SK-N-SH (cell line): ENCODE data around the gene ENKUR. TPM values are rescaled to one million over a fixed set of nuclear protein-coding genes. Genes with fewer than 3 reads are reported as not detected.
"Not testable (repeated sequence)": the region's sequence is repeated elsewhere in the genome, so short reads cannot be mapped to it uniquely, and the experiment has no call there.

ENCODE experiments used
- CTCF ChIA-PET: fragments of 300-600, 350-600 bp; formaldehyde crosslinking; extraction: SDS; loops from one replicate; lab custom pipeline; 2021; lab: Yijun Ruan, JAX
- POLR2A ChIA-PET: fragments of 350-600 bp; sonication (Branson Sonifier 250); formaldehyde crosslinking; extraction: SDS; loops from one replicate; lab custom pipeline; 2020; ENCODE audit warnings: antibody characterized with exemption, inconsistent platforms; lab: Yijun Ruan, JAX
- DNase-seq: peaks from one replicate; pipeline ENCODE4 v3.0.0; 2012
- H2AFZ ChIP-seq: fragments of 200-600 bp; sonication (generic); 2 replicates; pipeline ENCODE4 v1.8.1; 2016; ENCODE audit warnings: antibody characterized with exemption, mild to moderate bottlenecking, low read depth
- H3F3A ChIP-seq: fragments of 200-600 bp; sonication (generic); replicated peaks from 2 replicates; pipeline ENCODE3; 2016; ENCODE audit warnings: antibody characterized with exemption, mild to moderate bottlenecking; ENCODE audit not compliant: insufficient read depth
- H3K27ac ChIP-seq, 2 experiments: fragments of 200-500 bp in 1 of 2; fragments of 200-600 bp in 1 of 2; sonication (Bioruptor generic) in 1 of 2; sonication (generic), shearing (Covaris generic) in 1 of 2; 2 replicates each; pipeline versions ENCODE4 v1.5.1 to v1.6.1; 2014 to 2016; ENCODE audit warnings: low read depth in 2 of 2, inconsistent platforms in 1 of 2, low read length in 1 of 2, mild to moderate bottlenecking in 1 of 2, mixed read lengths in 1 of 2
- H3K27me3 ChIP-seq: fragments of 200-600 bp; sonication (generic), shearing (Covaris generic); 2 replicates; pipeline ENCODE4 v1.6.1; 2016; ENCODE audit warnings: mixed run types; ENCODE audit not compliant: insufficient read depth
- H3K36me3 ChIP-seq, 2 experiments: fragments of 200-500 bp in 1 of 2; fragments of 200-600 bp in 1 of 2; sonication (Bioruptor generic) in 1 of 2; sonication (generic) in 1 of 2; replicated peaks in 1 of 2; 2 replicates each; pipeline versions ENCODE3 to v1.5.1; 2014 to 2016; ENCODE audit warnings: low read length in 1 of 2, mild to moderate bottlenecking in 1 of 2; ENCODE audit not compliant: insufficient read depth in 2 of 2, control insufficient read depth in 1 of 2
- H3K4me1 ChIP-seq, 2 experiments: fragments of 200-500 bp in 1 of 2; fragments of 200-600 bp in 1 of 2; sonication (Bioruptor generic) in 1 of 2; sonication (generic), shearing (Covaris generic) in 1 of 2; 2 replicates each; pipeline versions ENCODE4 v1.5.1 to v1.6.1; 2014 to 2016; ENCODE audit warnings: low read depth in 1 of 2, low read length in 1 of 2, mixed run types in 1 of 2; ENCODE audit not compliant: insufficient read depth in 2 of 2, control insufficient read depth in 1 of 2
- H3K4me2 ChIP-seq: fragments of 200-600 bp; sonication (generic), shearing (Covaris generic); 2 replicates; pipeline ENCODE4 v1.6.1; 2017; ENCODE audit warnings: mixed run types
- H3K4me3 ChIP-seq, 2 experiments: fragments of 200-500 bp in 1 of 2; fragments of 200-600 bp in 1 of 2; sonication (Bioruptor generic) in 1 of 2; sonication (generic), shearing (Covaris generic) in 1 of 2; 2 replicates each; pipeline versions ENCODE4 v1.5.1 to v1.8.1; 2014 to 2016; ENCODE audit warnings: low read depth in 2 of 2, inconsistent platforms in 1 of 2, low read length in 1 of 2, mild to moderate bottlenecking in 1 of 2, mixed read lengths in 1 of 2, moderate library complexity in 1 of 2
- H3K79me2 ChIP-seq: fragments of 200-600 bp; sonication (generic); 2 replicates; pipeline ENCODE4 v1.8.1; 2017; ENCODE audit warnings: mild to moderate bottlenecking; ENCODE audit not compliant: insufficient read depth
- H3K9ac ChIP-seq: fragments of 200-600 bp; sonication (generic); 2 replicates; pipeline ENCODE4 v1.6.1; 2017; ENCODE audit warnings: mixed run types
- H3K9me2 ChIP-seq: fragments of 200-600 bp; sonication (generic); 2 replicates; pipeline ENCODE4 v1.6.1; 2017; ENCODE audit warnings: mixed run types
- H3K9me3 ChIP-seq: fragments of 200-600 bp; sonication (generic); 2 replicates; pipeline ENCODE4 v1.6.1; 2017; ENCODE audit warnings: mixed run types, mild to moderate bottlenecking, moderate library complexity
- H4K20me1 ChIP-seq: fragments of 200-600 bp; sonication (generic); 2 replicates; pipeline ENCODE4 v1.6.1; 2017; ENCODE audit warnings: mild to moderate bottlenecking, mixed run types; ENCODE audit not compliant: insufficient read depth
- CHD2 ChIP-seq: fragments of 150-350 bp; IDR thresholded peaks from 2 replicates; pipeline ENCODE4 v1.6.1; 2018; ENCODE audit warnings: low read length; ENCODE audit not compliant: partially characterized antibody
- EP300 ChIP-seq, 2 experiments: IDR thresholded peaks; 2 replicates each; pipeline versions ENCODE4 v1.4.0 to v1.6.1; 2012; ENCODE audit warnings: borderline replicate concordance in 1 of 2, low read depth in 1 of 2, low read length in 1 of 2
- GABPA ChIP-seq: IDR thresholded peaks from 2 replicates; pipeline ENCODE4 v1.4.0; 2012; ENCODE audit warnings: low read depth, mild to moderate bottlenecking
- RCOR1 ChIP-seq: fragments of 150-350 bp; IDR thresholded peaks from 2 replicates; pipeline ENCODE4 v1.6.1; 2017; ENCODE audit warnings: antibody characterized with exemption, low read length
- RFX5 ChIP-seq: IDR thresholded peaks from 2 replicates; pipeline ENCODE4 v1.6.1; 2012; ENCODE audit warnings: mild to moderate bottlenecking, improper control_type of control experiment, low read length
- RXRA ChIP-seq: IDR thresholded peaks from 2 replicates; pipeline ENCODE4 v1.4.0; 2012; ENCODE audit warnings: low read depth, mild to moderate bottlenecking, borderline replicate concordance
- TEAD4 ChIP-seq: IDR thresholded peaks from 2 replicates; pipeline ENCODE4 v1.4.0; 2012; ENCODE audit warnings: mild to moderate bottlenecking, borderline replicate concordance; ENCODE audit not compliant: insufficient read depth
- YY1 ChIP-seq: IDR thresholded peaks from 2 replicates; pipeline ENCODE4 v1.4.0; 2012; ENCODE audit warnings: low read depth, mild to moderate bottlenecking
- WGBS: methylation state at CpG from one replicate; pipeline ENCODE4 v1.1.6; 2017; ENCODE audit warnings: low lambda C conversion rate; 5-methylcytosine and 5-hydroxymethylcytosine counted together
- polyA plus RNA-seq, 3 experiments: library from polyadenylated mRNA; depleted of rRNA; stranded (reverse); fragments of >200 nt; gene quantifications; 2 replicates each; pipeline ENCODE4 v1.2.3, GENCODE V29; 2012

Gene ENKUR
- polyA plus RNA-seq, 1 of the 3 experiments (the other 2 are of a cell fraction), result 0.13 TPM

GRCh38 chr10:25011591-25011990 lies 4.4 kb downstream of the ENKUR start:
- H3K79me2 ChIP-seq, POLR2A ChIA-PET, H3K9ac ChIP-seq, H3K36me3 ChIP-seq, DNase-seq, H4K20me1 ChIP-seq, H3K27ac ChIP-seq, H3K4me2 ChIP-seq, H3K9me3 ChIP-seq, H3K4me3 ChIP-seq, H3K4me1 ChIP-seq, H2AFZ ChIP-seq, H3K9me2 ChIP-seq, H3F3A ChIP-seq, CTCF ChIA-PET, H3K27me3 ChIP-seq: not testable (repeated sequence)
- 61% methylated on average over 2 of the region's 2 CpGs for WGBS

GRCh38 chr10:24998044-24998443 lies 17.9 kb downstream of the ENKUR start:
- POLR2A ChIA-PET, result no interaction called here
- H3K4me1 ChIP-seq, result no peaks in the 10 kb centered on the region

GRCh38 chr10:24995072-24995471 lies 20.9 kb downstream of the ENKUR start:
- H4K20me1 ChIP-seq, result no peaks in the 10 kb centered on the region
- no peak overlapping the region for H3K27ac ChIP-seq
- H3K4me3 ChIP-seq, result no peak overlapping the region
- H3K4me2 ChIP-seq, result no peak overlapping the region
- H3F3A ChIP-seq, result no peaks in the 10 kb centered on the region
- no peak overlapping the region for H2AFZ ChIP-seq
- H3K9me3 ChIP-seq, result no peaks in the 10 kb centered on the region
- TF ChIP-seq GABPA, result no peak
- no peak for TF ChIP-seq CHD2
- DNase-seq, result no peak
- CTCF ChIA-PET, result no interaction called here
- H3K79me2 ChIP-seq, result no peaks in the 10 kb centered on the region
- H3K9me2 ChIP-seq, result no peaks in the 10 kb centered on the region
- no peaks in the 10 kb centered on the region for H3K36me3 ChIP-seq
- POLR2A ChIA-PET, result no interaction called here
- H3K27me3 ChIP-seq, result no peaks in the 10 kb centered on the region
- no peaks in the 10 kb centered on the region for H3K4me1 ChIP-seq
- no peak overlapping the region for H3K9ac ChIP-seq

More at GRCh38 chr10:24998044-24998443, 17.9 kb downstream of the ENKUR start:
- H3K27ac ChIP-seq, result no peak overlapping the region
- no peak overlapping the region for H3K9ac ChIP-seq
- no peak overlapping the region for H3K4me3 ChIP-seq
- no peaks in the 10 kb centered on the region for H4K20me1 ChIP-seq
- H2AFZ ChIP-seq, result no peak overlapping the region
- H3K27me3 ChIP-seq, result no peaks in the 10 kb centered on the region
- H3K79me2 ChIP-seq, result no peaks in the 10 kb centered on the region
- peaks cover 9% of the 10 kb centered on the region; the same call in 1 of the 2 replicates for H3K9me3 ChIP-seq
- H3K4me2 ChIP-seq, result no peak overlapping the region
- CTCF ChIA-PET, result interaction anchor here (0.9 to 2.4 kb wide), 2 partner anchors 8 to 380 kb away, joined by 3 to 9 read pairs; no protein-coding TSS in a partner anchor
- WGBS, result 62% methylated on average over 3 of the region's 3 CpGs
- DNase-seq, result no peak
- H3F3A ChIP-seq, result no peaks in the 10 kb centered on the region
- no peaks in the 10 kb centered on the region for H3K36me3 ChIP-seq
- TF ChIP-seq RFX5 (no peak), CHD2 (no peak), RXRA (no peak), RCOR1 (no peak), YY1 (no peak), EP300 (IDR thresholded peaks at IDR 0.05; ENCODE audit: borderline replicate concordance in 1 of 2, low read depth in 1 of 2, low read length in 1 of 2) (no peak), TEAD4 (no peak)
- no peaks in the 10 kb centered on the region for H3K9me2 ChIP-seq
